Neuronal stem cell (in vitro differentiated cells): ENCODE results near the gene CRK.
"Not testable (repeated sequence)": the region's sequence is repeated elsewhere in the genome, so short reads cannot be mapped to it uniquely, and the experiment has no call there.

Experiments
- DNase-seq: peaks from one replicate; pipeline ENCODE4 v3.0.0-alpha.2; 2013; ENCODE audit warnings: low spot score
- H2AFZ ChIP-seq: one replicate; pipeline ENCODE4 v1.6.1; 2013; ENCODE audit warnings: mild to moderate bottlenecking, low read length, inconsistent platforms
- H2AK5ac ChIP-seq: 2 replicates; pipeline ENCODE4 v1.6.1; 2013; ENCODE audit warnings: low read depth, mild to moderate bottlenecking, inconsistent platforms, low read length, moderate library complexity, mixed read lengths
- H2BK120ac ChIP-seq: 2 replicates; pipeline ENCODE4 v1.6.1; 2013; ENCODE audit warnings: low read depth, mild to moderate bottlenecking, inconsistent platforms, low read length, moderate library complexity, mixed read lengths
- H2BK12ac ChIP-seq: one replicate; pipeline ENCODE4 v1.6.1; 2013; ENCODE audit warnings: low read length, inconsistent platforms
- H2BK15ac ChIP-seq: 2 replicates; pipeline ENCODE4 v1.6.1; 2013; ENCODE audit warnings: mild to moderate bottlenecking, low read length, inconsistent platforms, mixed read lengths
- H2BK5ac ChIP-seq: one replicate; pipeline ENCODE4 v1.6.1; 2013; ENCODE audit warnings: inconsistent platforms, mild to moderate bottlenecking, low read length, moderate library complexity
- H3K14ac ChIP-seq: one replicate; pipeline ENCODE4 v1.6.1; 2013; ENCODE audit warnings: low read length, inconsistent platforms
- H3K18ac ChIP-seq: 2 replicates; pipeline ENCODE4 v1.6.1; 2013; ENCODE audit warnings: low read length, inconsistent platforms
- H3K23ac ChIP-seq: 2 replicates; pipeline ENCODE4 v1.6.1; 2013; ENCODE audit warnings: low read depth, mild to moderate bottlenecking, mixed read lengths, low read length, inconsistent platforms; ENCODE audit not compliant: poor library complexity
- H3K27ac ChIP-seq: replicated peaks from 3 replicates; pipeline ENCODE4 v1.5.1; 2013; ENCODE audit warnings: low read length, inconsistent platforms
- H3K27me3 ChIP-seq, 3 experiments: 2 replicates each; pipeline ENCODE4 v1.6.1; 2013; ENCODE audit warnings: low read length in 3 of 3, mild to moderate bottlenecking in 2 of 3, inconsistent platforms in 1 of 3, low read depth in 1 of 3, mixed read lengths in 1 of 3, moderate library complexity in 1 of 3; ENCODE audit not compliant: control insufficient read depth in 3 of 3, insufficient read depth in 3 of 3
- H3K36me3 ChIP-seq, 2 donors: replicated peaks in 1 of 2; 2 replicates each; pipeline ENCODE4 v1.6.1; 2013; ENCODE audit warnings: low read length in 2 of 2; ENCODE audit not compliant: control insufficient read depth in 2 of 2, insufficient read depth in 2 of 2
- H3K4ac ChIP-seq: 2 replicates; pipeline ENCODE4 v1.6.1; 2013; ENCODE audit warnings: inconsistent platforms, mild to moderate bottlenecking, low read length, moderate library complexity
- H3K4me1 ChIP-seq, 2 donors: 1 replicate in 1 of 2; 2 replicates in 1 of 2; pipeline ENCODE4 v1.6.1; 2013; ENCODE audit warnings: low read length in 2 of 2, low read depth in 1 of 2; ENCODE audit not compliant: control insufficient read depth in 2 of 2, insufficient read depth in 1 of 2
- H3K4me2 ChIP-seq: one replicate; pipeline ENCODE4 v1.6.1; 2013; ENCODE audit warnings: mild to moderate bottlenecking, low read length, inconsistent platforms; ENCODE audit not compliant: insufficient read depth, poor library complexity, severe bottlenecking
- H3K4me3 ChIP-seq, 2 donors: 2 replicates each; pipeline ENCODE4 v1.5.1; 2013; ENCODE audit warnings: low read length in 2 of 2, mild to moderate bottlenecking in 2 of 2, inconsistent platforms in 1 of 2, moderate library complexity in 1 of 2
- H3K79me1 ChIP-seq: one replicate; pipeline ENCODE4 v1.6.1; 2013; ENCODE audit warnings: low read depth, mild to moderate bottlenecking, inconsistent platforms, low read length, moderate library complexity
- H3K9ac ChIP-seq: one replicate; pipeline ENCODE4 v1.6.1; 2013; ENCODE audit warnings: mild to moderate bottlenecking, low read depth, low read length, inconsistent platforms; ENCODE audit not compliant: poor library complexity
- H3K9me3 ChIP-seq, 2 donors: replicated peaks in 1 of 2; 2 replicates each; pipeline versions ENCODE3 to v1.6.1; 2013; ENCODE audit warnings: low read length in 2 of 2, mild to moderate bottlenecking in 2 of 2, inconsistent platforms in 1 of 2, low read depth in 1 of 2, mixed read lengths in 1 of 2, moderate library complexity in 1 of 2; ENCODE audit not compliant: control insufficient read depth in 2 of 2, insufficient read depth in 1 of 2
- H4K8ac ChIP-seq: one replicate; pipeline ENCODE4 v1.6.1; 2013; ENCODE audit warnings: low read depth, mild to moderate bottlenecking, inconsistent platforms, low read length, moderate library complexity
- H4K91ac ChIP-seq: one replicate; pipeline ENCODE4 v1.6.1; 2013; ENCODE audit warnings: low read length, low read depth, mild to moderate bottlenecking, inconsistent platforms; ENCODE audit not compliant: poor library complexity
- WGBS, 2 donors: extraction: QIAGEN DNeasy Blood & Tissue Kit; methylation state at CpG; one replicate each; pipeline ENCODE4 v1.1.7; 2013; ENCODE audit warnings: missing lambda C conversion rate in 2 of 2, mixed read lengths in 1 of 2; ENCODE audit not compliant: insufficient read length in 2 of 2, insufficient replicate concordance in 1 of 2; ENCODE audit errors: extremely low coverage in 2 of 2; 5-methylcytosine and 5-hydroxymethylcytosine counted together

Gene CRK

GRCh38 chr17:1420163-1420562, 35.9 kb downstream of the CRK start:
- no peak overlapping the region for H3K4me3 ChIP-seq
- H3K4ac ChIP-seq, result no peak overlapping the region
- H2BK120ac ChIP-seq, result no peak overlapping the region
- no peak overlapping the region for H2BK12ac ChIP-seq
- no peak for DNase-seq
- no CpG with 5 or more reads among the region's 11 CpGs for WGBS, 2 donors
- H3K9me3 ChIP-seq, result no peaks in the 10 kb centered on the region
- no peak overlapping the region for H2BK5ac ChIP-seq
- no peak overlapping the region for H4K91ac ChIP-seq
- no peaks in the 10 kb centered on the region for H3K27me3 ChIP-seq
- no peak overlapping the region for H4K8ac ChIP-seq
- H3K4me2 ChIP-seq, result no peak overlapping the region
- no peak overlapping the region for H3K27ac ChIP-seq
- H3K4me1 ChIP-seq, result peaks cover 0 to 3% of the 10 kb centered on the region in 2 donors
- H2BK15ac ChIP-seq, result no peak overlapping the region
- no peak overlapping the region for H3K9ac ChIP-seq
- no peak overlapping the region for H3K23ac ChIP-seq
- peaks cover 16 to 61% of the 10 kb centered on the region in 2 donors for H3K36me3 ChIP-seq
- H3K14ac ChIP-seq, result no peak overlapping the region
- H3K18ac ChIP-seq, result no peak overlapping the region
- H2AFZ ChIP-seq, result no peak overlapping the region
- no peak overlapping the region for H2AK5ac ChIP-seq
- peaks cover 3% of the 10 kb centered on the region for H3K79me1 ChIP-seq

GRCh38 chr17:1418476-1418875, 37.6 kb downstream of the CRK start:
- not testable (repeated sequence) for H2AFZ ChIP-seq, H3K4ac ChIP-seq, H2AK5ac ChIP-seq, DNase-seq, H2BK12ac ChIP-seq, H3K9ac ChIP-seq, H3K4me2 ChIP-seq, H3K4me3 ChIP-seq, H3K27ac ChIP-seq, H4K91ac ChIP-seq, H3K18ac ChIP-seq, H4K8ac ChIP-seq, H2BK120ac ChIP-seq, H3K9me3 ChIP-seq, H3K23ac ChIP-seq, H3K14ac ChIP-seq, H2BK15ac ChIP-seq, H3K27me3 ChIP-seq, H2BK5ac ChIP-seq, H3K79me1 ChIP-seq, H3K4me1 ChIP-seq
- no CpG with 5 or more reads among the region's 10 CpGs for WGBS, 2 donors
- peaks cover 15 to 48% of the 10 kb centered on the region in 2 donors for H3K36me3 ChIP-seq

GRCh38 chr17:1416414-1416813, 39.6 kb downstream of the CRK start:
- Histone ChIP-seq H2BK5ac (no peak overlapping the region), H2AFZ (no peak overlapping the region), H3K23ac (no peak overlapping the region), H3K14ac (no peak overlapping the region), H3K36me3 (peaks cover 2 to 28% of the 10 kb centered on the region in 2 donors), H3K4me3 (no peak overlapping the region), H3K9ac (no peak overlapping the region), H3K18ac (no peak overlapping the region), H4K91ac (no peak overlapping the region), H3K4me1 (no peaks in the 10 kb centered on the region), H3K4ac (no peak overlapping the region), H2BK12ac (no peak overlapping the region), H3K27me3 (no peaks in the 10 kb centered on the region), H2BK15ac (no peak overlapping the region), H3K9me3 (peaks cover 0 to 2% of the 10 kb centered on the region in 2 donors), H3K27ac (no peak overlapping the region), H3K79me1 (peaks cover 3% of the 10 kb centered on the region), H2AK5ac (no peak overlapping the region), H2BK120ac (no peak overlapping the region), H4K8ac (no peak overlapping the region), H3K4me2 (no peak overlapping the region)
- no CpG with 5 or more reads among the region's 5 CpGs for WGBS, 2 donors
- DNase-seq, result no peak

GRCh38 chr17:1414634-1415033, 41.4 kb downstream of the CRK start:
- Histone ChIP-seq H3K79me1 (peaks cover 3% of the 10 kb centered on the region), H3K4me1 (no peaks in the 10 kb centered on the region), H3K18ac (no peak overlapping the region), H3K36me3 (peaks cover 0 to 10% of the 10 kb centered on the region in 2 donors), H3K9ac (no peak overlapping the region), H2BK5ac (no peak overlapping the region), H2AFZ (no peak overlapping the region), H4K91ac (no peak overlapping the region), H2AK5ac (no peak overlapping the region), H3K27me3 (no peaks in the 10 kb centered on the region), H4K8ac (no peak overlapping the region), H3K4me2 (no peak overlapping the region), H2BK15ac (no peak overlapping the region), H2BK12ac (no peak overlapping the region), H3K14ac (no peak overlapping the region), H3K9me3 (peaks cover 0 to 2% of the 10 kb centered on the region in 2 donors), H3K27ac (no peak overlapping the region), H3K23ac (no peak overlapping the region), H2BK120ac (no peak overlapping the region), H3K4ac (no peak overlapping the region), H3K4me3 (no peak overlapping the region)
- no CpG with 5 or more reads among the region's 10 CpGs for WGBS, 2 donors
- DNase-seq, result no peak
